HG02885 (cell line): Measurements from ENCODE around the gene YIF1B.

Source experiments
- ATAC-seq: cut with Tn5 transposase; IDR thresholded peaks from one replicate; pipeline ENCODE4 v1.9.1; 2021; ENCODE audit warnings: mild to moderate bottlenecking; ENCODE audit not compliant: unreplicated experiment, poor library complexity

YIF1B gene

GRCh38 chr19:38335949-38336637, 20.3 kb upstream of the YIF1B start:
- peak; percentile 72 for ATAC-seq

GRCh38 chr19:38333245-38333644, 17.5 kb upstream of the YIF1B start:
- ATAC-seq: no peak

- no peak for ATAC-seq
Measured at GRCh38 chr19:38331728-38332127, 16.0 kb upstream of the YIF1B start.

- ATAC-seq: no peak
Measured at GRCh38 chr19:38329651-38330050, 13.9 kb upstream of the YIF1B start.

GRCh38 chr19:38326591-38326990, 10.8 kb upstream of the YIF1B start:
- no peak for ATAC-seq

- no peak for ATAC-seq
Measured at GRCh38 chr19:38324431-38324830, 8.7 kb upstream of the YIF1B start.

- no peak for ATAC-seq
Measured at GRCh38 chr19:38323291-38323690, 7.5 kb upstream of the YIF1B start.

- ATAC-seq: no peak
Measured at GRCh38 chr19:38321646-38322196, 6.0 kb upstream of the YIF1B start.

- ATAC-seq: no peak
Measured at GRCh38 chr19:38320969-38321339, 5.2 kb upstream of the YIF1B start.

GRCh38 chr19:38319421-38320258, 3.9 kb upstream of the YIF1B start, which contains the start of gene KCNK6:
TSS of gene KCNK6 (plus strand) at chr19:38319845. CDS start at chr19:38319951, 106 bp downstream.
- no peak for ATAC-seq

GRCh38 chr19:38318660-38319059, 2.9 kb upstream of the YIF1B start:
- no peak for ATAC-seq

GRCh38 chr19:38317104-38317612, 1.4 kb upstream of the YIF1B start:
- no peak for ATAC-seq

- no peak for ATAC-seq
Measured at GRCh38 chr19:38316477-38317067, 825 bp upstream of the YIF1B start.

- ATAC-seq: no peak
Measured at GRCh38 chr19:38310986-38311385, 4.8 kb downstream of the YIF1B start.

GRCh38 chr19:38310279-38310670, 5.5 kb downstream of the YIF1B start:
- no peak for ATAC-seq

- no peak for ATAC-seq
Measured at GRCh38 chr19:38309615-38310278, 6.0 kb downstream of the YIF1B start.

- ATAC-seq: no peak
Measured at GRCh38 chr19:38308926-38309614, 6.7 kb downstream of the YIF1B start.

- ATAC-seq: no peak
Measured at GRCh38 chr19:38308006-38308766, 7.6 kb downstream of the YIF1B start.

- no peak for ATAC-seq
Measured at GRCh38 chr19:38307597-38307996, 8.2 kb downstream of the YIF1B start.
